Esophagus (tissue), 2 donors: ENCODE data around the gene LTK. TPM values are rescaled to one million over a fixed set of nuclear protein-coding genes. Genes with fewer than 3 reads are reported as not detected.

Experiments
- H3K27ac ChIP-seq, 2 donors: one replicate each; pipeline ENCODE4 v1.5.1; 2013; ENCODE audit warnings: low read depth in 2 of 2, mild to moderate bottlenecking in 2 of 2, inconsistent platforms in 1 of 2, low read length in 1 of 2, moderate library complexity in 1 of 2
- H3K27me3 ChIP-seq, 2 donors: one replicate each; pipeline ENCODE4 v1.6.1; 2013; ENCODE audit warnings: low read length in 2 of 2, control low read depth in 1 of 2, mild to moderate bottlenecking in 1 of 2; ENCODE audit not compliant: insufficient read depth in 2 of 2, control insufficient read depth in 1 of 2
- H3K36me3 ChIP-seq, 2 donors: one replicate each; pipeline ENCODE4 v1.6.1; 2013; ENCODE audit warnings: low read length in 1 of 2; ENCODE audit not compliant: control insufficient read depth in 2 of 2, insufficient read depth in 2 of 2
- H3K4me1 ChIP-seq, 2 donors: one replicate each; pipeline ENCODE4 v1.6.1; 2013; ENCODE audit warnings: low read length in 1 of 2; ENCODE audit not compliant: control insufficient read depth in 2 of 2, insufficient read depth in 2 of 2
- H3K4me3 ChIP-seq, 2 donors: one replicate each; pipeline ENCODE4 v1.5.1; 2013; ENCODE audit warnings: low read length in 2 of 2, mild to moderate bottlenecking in 2 of 2, low read depth in 1 of 2, moderate library complexity in 1 of 2
- H3K9me3 ChIP-seq, 2 donors: one replicate each; pipeline ENCODE4 v1.6.1; 2013; ENCODE audit warnings: mild to moderate bottlenecking in 2 of 2, low read depth in 1 of 2, low read length in 1 of 2, moderate library complexity in 1 of 2; ENCODE audit not compliant: control insufficient read depth in 2 of 2, insufficient read depth in 1 of 2
- WGBS, 2 donors: extraction: QIAGEN DNeasy Blood & Tissue Kit; methylation state at CpG; one replicate each; pipeline ENCODE4 v1.1.7; 2013; 5-methylcytosine and 5-hydroxymethylcytosine counted together
- polyA plus RNA-seq, 2 donors: library from polyadenylated mRNA; stranded (reverse); fragments of 200-250 nt; gene quantifications; one replicate each; pipeline ENCODE4 v1.2.3, GENCODE V29; 2013
- donor health status: healthy with polysubstance abuse.
- donor health status: Bipolar disorder and iron deficiency.

Gene LTK
- polyA plus RNA-seq, 2 donors: 0.26 to 0.31 TPM

DNA sequence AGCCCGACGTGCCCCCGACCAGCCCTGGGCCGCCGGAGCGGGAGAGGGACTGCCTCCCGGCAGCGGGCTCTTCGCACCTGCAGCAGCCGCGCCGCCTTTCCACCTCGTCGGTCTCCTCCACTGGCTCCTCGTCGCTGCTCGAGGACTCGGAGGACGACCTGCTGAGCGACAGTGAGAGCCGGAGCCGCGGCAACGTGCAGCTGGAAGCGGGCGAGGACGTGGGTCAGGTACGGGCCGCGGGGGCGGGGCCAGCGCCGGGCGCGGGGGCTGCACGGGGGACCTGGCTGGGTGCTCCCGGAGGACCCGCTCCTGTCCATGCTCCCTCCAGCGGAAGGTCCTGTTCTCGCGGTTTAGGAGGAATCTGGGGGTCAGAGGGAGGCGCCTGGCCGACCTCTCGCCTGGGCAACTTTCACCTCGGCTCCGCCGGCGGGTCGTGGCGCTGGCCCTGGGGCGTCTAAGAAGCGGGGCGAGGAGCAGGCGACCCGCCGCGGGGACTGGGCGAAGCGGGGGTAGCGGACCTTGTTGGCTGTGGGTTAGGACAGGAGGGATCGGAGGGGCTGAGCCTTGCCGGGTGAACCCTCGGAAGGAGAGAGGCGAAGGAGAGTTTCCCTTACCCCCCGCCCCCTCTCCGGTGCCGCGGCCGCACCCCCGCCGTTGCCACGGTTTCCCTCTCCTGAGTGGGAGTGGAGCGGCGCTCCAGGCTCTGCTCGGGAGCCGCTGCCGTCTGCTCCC lies 19.3 kb downstream of the LTK start:
- 1% methylated on average over 54 to 77 of the region's 77 CpGs for WGBS, 2 donors
- Histone ChIP-seq H3K27me3 (no peaks in the 10 kb centered on the region), H3K36me3 (no peaks in the 10 kb centered on the region), H3K4me3 (peak overlapping the region; percentile 41 to 68), H3K27ac (no peak overlapping the region), H3K9me3 (no peaks in the 10 kb centered on the region), H3K4me1 (peaks cover 4 to 15% of the 10 kb centered on the region in 2 donors)

DNA sequence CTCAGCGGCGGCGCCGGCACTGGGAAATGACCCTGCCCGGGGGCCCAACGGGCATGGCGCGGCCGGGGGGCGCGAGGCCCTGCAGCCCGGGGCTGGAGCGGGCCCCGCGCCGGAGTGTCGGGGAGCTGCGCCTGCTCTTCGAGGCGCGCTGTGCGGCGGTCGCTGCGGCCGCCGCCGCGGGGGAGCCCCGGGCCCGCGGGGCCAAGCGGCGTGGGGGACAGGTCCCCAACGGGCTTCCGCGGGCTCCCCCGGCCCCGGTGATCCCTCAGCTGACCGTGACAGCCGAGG lies 19.8 kb downstream of the LTK start:
- no peaks in the 10 kb centered on the region for H3K9me3 ChIP-seq
- H3K36me3 ChIP-seq: no peaks in the 10 kb centered on the region
- H3K27me3 ChIP-seq: no peaks in the 10 kb centered on the region
- peak overlapping the region; percentile 41 to 68 for H3K4me3 ChIP-seq
- WGBS, 2 donors: 0% methylated on average over 11 to 41 of the region's 41 CpGs
- H3K27ac ChIP-seq: no peak overlapping the region
- H3K4me1 ChIP-seq: peaks cover 4 to 15% of the 10 kb centered on the region in 2 donors

DNA sequence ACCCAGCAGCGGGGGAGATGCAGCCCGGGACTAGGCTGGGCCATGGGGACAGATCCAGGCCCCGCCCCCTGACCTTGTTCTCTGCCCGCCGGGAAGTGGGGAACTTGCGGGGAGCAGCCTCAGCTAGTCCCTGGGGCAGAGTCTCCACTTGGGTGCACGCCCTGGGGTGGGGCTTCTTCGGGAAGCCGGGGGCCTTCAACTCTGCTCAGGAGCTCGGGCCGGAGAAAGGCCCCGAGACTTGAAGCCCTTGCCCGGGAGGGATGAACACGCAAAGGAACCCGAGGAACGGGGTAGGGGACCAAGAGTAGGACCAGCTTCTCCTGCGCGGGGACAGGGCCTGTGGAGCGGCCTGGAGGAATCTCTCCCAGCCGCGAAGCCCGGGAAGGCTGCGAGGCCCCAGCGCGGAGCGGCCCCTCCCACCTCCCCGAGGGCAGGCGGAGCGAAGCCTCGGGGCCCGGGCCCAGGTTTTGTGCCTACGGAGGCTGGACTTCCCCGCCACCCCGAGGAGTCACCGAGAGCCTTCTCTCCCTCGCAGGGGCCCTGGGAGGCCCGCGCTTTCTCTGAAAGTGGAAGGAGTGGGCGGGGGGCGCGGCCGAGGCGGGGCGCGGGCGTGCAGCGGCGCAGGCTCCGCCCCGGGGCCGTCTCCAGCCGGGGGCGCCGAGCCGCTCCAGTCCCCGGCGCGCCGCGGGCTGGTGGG lies 20.3 kb downstream of the LTK start, which contains the start of gene ITPKA:
Gene ITPKA (plus strand): TSS at position 670 of the 697 bp plus-strand sequence. CDS start 54 bp downstream, outside the sequence.
- peak within 1 kb of the TSS; percentile 41 to 68 for H3K4me3 ChIP-seq
- no peaks in the 10 kb centered on the region for H3K9me3 ChIP-seq
- peak within 1 kb of the TSS in 1 of 2 donors; percentile 66 for H3K27ac ChIP-seq
- no peaks in the 10 kb centered on the region for H3K36me3 ChIP-seq
- peaks cover 4 to 15% of the 10 kb centered on the region in 2 donors for H3K4me1 ChIP-seq
- H3K27me3 ChIP-seq: no peaks in the 10 kb centered on the region
- WGBS, 2 donors: 0 to 1% methylated on average over 41 to 60 of the region's 60 CpGs

DNA sequence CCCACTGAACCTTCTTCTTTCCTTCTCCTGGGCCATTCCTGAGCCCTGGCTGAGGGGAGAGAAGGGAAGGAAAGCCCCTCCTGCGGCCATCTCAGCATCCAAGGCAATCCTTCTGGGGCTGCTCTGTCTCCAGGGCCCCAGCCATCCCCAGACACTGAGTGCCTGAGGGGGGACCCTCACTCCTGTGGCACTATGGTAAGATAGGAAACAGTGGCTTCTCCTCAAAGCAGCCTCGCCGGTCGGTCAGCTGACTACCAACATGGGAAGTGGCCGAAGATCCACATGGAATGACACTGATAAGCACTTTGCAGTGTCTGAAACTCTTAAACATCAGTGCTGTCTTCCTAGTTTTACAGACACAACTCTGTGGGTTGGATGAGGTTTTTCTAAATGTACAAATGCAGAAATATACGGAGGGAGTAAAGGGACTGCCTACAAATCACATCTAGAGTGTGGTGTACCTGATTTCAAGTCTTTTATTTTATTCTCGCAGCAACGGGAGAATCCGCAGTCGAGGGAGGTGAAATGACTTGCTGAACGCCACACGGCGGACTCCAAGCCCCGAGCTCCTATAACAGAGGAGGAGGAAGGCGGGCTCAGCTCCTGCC lies 20.9 kb downstream of the LTK start:
- no peaks in the 10 kb centered on the region for H3K36me3 ChIP-seq
- H3K9me3 ChIP-seq: no peaks in the 10 kb centered on the region
- 9% methylated on average over 15 of the region's 15 CpGs for WGBS, 2 donors
- H3K4me1 ChIP-seq: peaks cover 4 to 15% of the 10 kb centered on the region in 2 donors
- no peaks in the 10 kb centered on the region for H3K27me3 ChIP-seq
- H3K4me3 ChIP-seq: peak overlapping the region; percentile 41 to 68
- H3K27ac ChIP-seq: no peak overlapping the region

DNA sequence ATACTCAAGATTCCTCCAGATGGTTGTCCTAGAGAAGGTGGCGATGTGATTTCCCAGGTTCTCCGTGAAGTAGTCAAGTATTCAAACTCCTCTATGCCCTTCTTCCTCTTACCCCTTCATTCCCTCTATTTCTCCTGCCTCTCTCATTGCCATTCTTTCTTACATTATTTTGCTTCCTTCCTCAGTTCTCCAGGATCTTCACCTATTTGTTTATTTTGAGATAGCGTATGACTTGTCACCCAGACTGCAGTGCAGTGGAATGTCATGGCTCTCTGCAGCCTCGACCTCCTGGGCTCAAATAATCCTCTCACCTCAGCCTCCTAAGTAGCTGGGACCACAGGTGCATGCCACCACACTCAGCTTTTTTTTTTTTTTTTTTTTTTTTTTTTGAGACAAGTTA lies 21.7 kb downstream of the LTK start:
- Histone ChIP-seq H3K4me1 (peaks cover 4 to 15% of the 10 kb centered on the region in 2 donors), H3K36me3 (no peaks in the 10 kb centered on the region), H3K27ac (no peak overlapping the region), H3K9me3 (no peaks in the 10 kb centered on the region), H3K4me3 (no peak overlapping the region), H3K27me3 (no peaks in the 10 kb centered on the region)
- 91% methylated on average over 4 of the region's 4 CpGs for WGBS, 2 donors

DNA sequence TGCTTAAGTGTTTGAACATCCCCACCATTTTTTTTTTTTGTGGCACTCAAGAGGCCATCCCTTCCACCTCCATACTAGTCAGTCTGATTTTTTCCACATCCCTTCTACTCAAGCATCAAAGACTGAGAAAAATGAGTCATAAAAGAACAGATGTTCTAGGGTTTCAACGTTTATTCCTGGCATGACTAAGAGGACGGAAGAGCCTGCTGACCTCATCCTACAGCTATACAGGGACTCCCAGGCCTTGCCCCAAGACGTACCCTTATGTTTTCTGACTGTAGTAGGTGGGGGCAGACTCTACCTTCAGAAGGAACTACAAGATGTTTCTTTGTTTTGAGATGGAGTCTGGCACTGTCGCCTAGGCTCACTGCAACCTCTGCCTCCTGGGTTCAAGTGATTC lies 23.3 kb downstream of the LTK start:
- H3K27me3 ChIP-seq: no peaks in the 10 kb centered on the region
- H3K9me3 ChIP-seq: no peaks in the 10 kb centered on the region
- WGBS, 2 donors: 38 to 47% methylated on average over 4 of the region's 4 CpGs
- no peak overlapping the region for H3K27ac ChIP-seq
- peaks cover 4 to 13% of the 10 kb centered on the region in 2 donors for H3K4me1 ChIP-seq
- no peak overlapping the region for H3K4me3 ChIP-seq
- no peaks in the 10 kb centered on the region for H3K36me3 ChIP-seq

DNA sequence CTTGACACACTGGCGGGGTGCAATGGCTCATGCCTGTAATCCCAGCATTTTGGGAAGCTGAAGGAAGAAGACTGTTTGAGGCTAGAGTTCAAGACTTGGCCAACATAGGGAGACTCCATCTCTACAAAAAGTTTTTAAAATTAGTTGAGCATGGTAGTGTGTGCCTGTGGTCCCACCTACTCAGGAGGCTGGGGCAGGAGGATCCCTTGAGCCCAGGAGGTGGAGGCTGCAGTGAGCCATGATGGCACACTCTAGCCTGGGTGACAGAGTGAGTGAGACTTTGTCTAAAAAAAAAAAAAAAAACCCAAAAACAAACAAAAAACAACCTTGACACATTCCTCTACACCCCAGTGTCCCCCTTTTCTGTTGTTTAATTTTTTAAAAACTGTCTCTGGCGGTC lies 24.0 kb downstream of the LTK start:
- Histone ChIP-seq H3K4me3 (no peak overlapping the region), H3K27me3 (no peaks in the 10 kb centered on the region), H3K9me3 (no peaks in the 10 kb centered on the region), H3K27ac (no peak overlapping the region), H3K36me3 (no peaks in the 10 kb centered on the region), H3K4me1 (peaks cover 4 to 10% of the 10 kb centered on the region in 2 donors)
- 95 to 97% methylated on average over 2 of the region's 2 CpGs for WGBS, 2 donors

DNA sequence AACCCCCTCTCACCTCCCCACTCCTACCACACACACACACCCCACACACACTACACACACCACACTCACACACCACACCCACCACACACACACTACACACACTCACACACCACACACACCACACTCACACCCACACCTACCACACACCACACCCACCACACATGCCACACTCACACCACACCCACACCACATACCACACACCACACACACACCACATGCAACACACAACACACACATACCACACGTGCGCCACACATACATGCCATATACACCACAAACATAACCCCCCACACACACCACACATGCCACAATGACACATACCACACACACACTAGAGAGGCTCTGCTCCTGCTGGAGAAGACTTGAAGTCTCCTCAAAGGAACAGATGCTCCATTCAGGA lies 25.8 kb downstream of the LTK start:
- Histone ChIP-seq H3K36me3 (no peaks in the 10 kb centered on the region), H3K4me3 (no peak overlapping the region), H3K4me1 (peaks cover 0 to 2% of the 10 kb centered on the region in 2 donors), H3K9me3 (no peaks in the 10 kb centered on the region), H3K27me3 (no peaks in the 10 kb centered on the region), H3K27ac (no peak overlapping the region)
- 83 to 85% methylated on average over 2 of the region's 2 CpGs for WGBS, 2 donors

DNA sequence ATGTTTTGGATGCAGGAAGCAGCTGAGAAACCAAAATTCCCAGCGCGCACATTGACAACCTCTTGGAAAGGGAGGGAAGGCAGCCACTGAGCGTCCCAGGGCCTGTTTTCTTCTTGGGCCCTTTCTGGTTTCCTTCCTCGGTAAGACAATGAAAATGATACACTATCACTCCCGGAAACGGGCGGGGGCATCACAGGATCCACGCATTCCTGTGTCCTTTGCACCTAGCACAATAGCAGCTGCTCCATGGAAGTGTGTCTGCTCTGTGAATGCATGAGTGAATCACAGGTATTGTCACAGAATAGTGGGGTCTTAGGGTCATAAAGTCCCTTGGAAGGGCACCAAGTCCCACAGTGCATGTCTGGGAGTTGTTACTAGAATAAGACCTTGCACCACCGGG lies 26.2 kb downstream of the LTK start:
- no peaks in the 10 kb centered on the region for H3K9me3 ChIP-seq
- H3K27ac ChIP-seq: no peak overlapping the region

More for the DNA sequence above, 26.2 kb downstream of the LTK start:
- Histone ChIP-seq H3K36me3 (no peaks in the 10 kb centered on the region), H3K27me3 (no peaks in the 10 kb centered on the region), H3K4me3 (no peak overlapping the region), H3K4me1 (peaks cover 0 to 2% of the 10 kb centered on the region in 2 donors)
- WGBS, 2 donors: 68 to 75% methylated on average over 9 of the region's 9 CpGs
